Keratinocyte (primary cell): ENCODE data around the gene CNDP2. TPM values are rescaled to one million over a fixed set of nuclear protein-coding genes. Genes with fewer than 3 reads are reported as not detected.

Experiments
- DNase-seq: peaks from one replicate; pipeline ENCODE4 v3.0.0-alpha.2; 2011; ENCODE audit warnings: low read depth, missing footprints, low spot score
- FAIRE-seq: peaks from 2 replicates; lab custom pipeline; 2011; peaks lifted over from hg19 to GRCh38; lab: Jason Lieb, UNC
- H2AFZ ChIP-seq: 2 replicates; pipeline ENCODE4 v1.6.0; 2012; ENCODE audit warnings: low read length, control low read depth, inconsistent platforms; ENCODE audit not compliant: control insufficient read depth
- H3K27ac ChIP-seq: 2 replicates; pipeline ENCODE4 v1.5.1; 2011; ENCODE audit warnings: low read length; ENCODE audit not compliant: control insufficient read depth, insufficient read depth
- H3K27me3 ChIP-seq: 3 replicates; pipeline ENCODE4 v1.6.0; 2011; ENCODE audit warnings: low read length; ENCODE audit not compliant: control insufficient read depth, insufficient read depth; ENCODE audit errors: extremely low read depth
- H3K36me3 ChIP-seq, 2 experiments: 2 replicates in 1 of 2; 3 replicates in 1 of 2; pipeline ENCODE4 v1.5.1; 2011; ENCODE audit warnings: low read length in 2 of 2, mild to moderate bottlenecking in 1 of 2; ENCODE audit not compliant: control insufficient read depth in 2 of 2, insufficient read depth in 2 of 2; ENCODE audit errors: extremely low read depth in 1 of 2
- H3K4me1 ChIP-seq: 3 replicates; pipeline ENCODE4 v1.5.1; 2011; ENCODE audit warnings: low read length; ENCODE audit not compliant: control insufficient read depth, insufficient read depth; ENCODE audit errors: extremely low read depth
- H3K4me2 ChIP-seq: 3 replicates; pipeline ENCODE4 v1.6.0; 2011; ENCODE audit warnings: low read depth, low read length; ENCODE audit not compliant: control insufficient read depth, insufficient read depth; ENCODE audit errors: extremely low read depth
- H3K4me3 ChIP-seq, 3 experiments: fragments of 200-600 bp in 1 of 3; sonication (generic) in 1 of 3; 2 replicates in 2 of 3; 3 replicates in 1 of 3; pipeline ENCODE4 v1.5.1; 2011 to 2016; ENCODE audit warnings: low read length in 3 of 3, mild to moderate bottlenecking in 3 of 3, control low read depth in 2 of 3, inconsistent platforms in 1 of 3, low read depth in 1 of 3, mixed read lengths in 1 of 3, mixed run types in 1 of 3, moderate library complexity in 1 of 3; ENCODE audit not compliant: control insufficient read depth in 2 of 3, insufficient read depth in 2 of 3; ENCODE audit errors: extremely low read depth in 1 of 3
- H3K79me2 ChIP-seq: 2 replicates; pipeline ENCODE4 v1.6.0; 2012; ENCODE audit warnings: low read length; ENCODE audit not compliant: control insufficient read depth, insufficient read depth
- H3K9ac ChIP-seq: 3 replicates; pipeline ENCODE4 v1.6.0; 2011; ENCODE audit warnings: low read length; ENCODE audit not compliant: control insufficient read depth, insufficient read depth; ENCODE audit errors: extremely low read depth
- H3K9me1 ChIP-seq: 3 replicates; pipeline ENCODE4 v1.6.0; 2011; ENCODE audit warnings: low read length; ENCODE audit not compliant: control insufficient read depth, insufficient read depth; ENCODE audit errors: extremely low read depth
- H3K9me3 ChIP-seq: 2 replicates; pipeline ENCODE4 v1.5.1; 2012; ENCODE audit warnings: low read depth, low read length; ENCODE audit not compliant: control insufficient read depth
- H4K20me1 ChIP-seq: 3 replicates; pipeline ENCODE4 v1.6.0; 2011; ENCODE audit warnings: low read length; ENCODE audit not compliant: control insufficient read depth, insufficient read depth; ENCODE audit errors: extremely low read depth
- CTCF ChIP-seq, 3 experiments: IDR thresholded peaks in 1 of 3; conservative IDR thresholded peaks in 1 of 3; optimal IDR thresholded peaks in 1 of 3; 2 replicates in 2 of 3; 3 replicates in 1 of 3; pipeline versions ENCODE3 to v1.5.1; 2011; ENCODE audit warnings: low read length in 3 of 3, mild to moderate bottlenecking in 3 of 3, moderate library complexity in 2 of 3, control low read depth in 1 of 3, inconsistent platforms in 1 of 3; ENCODE audit not compliant: insufficient read depth in 2 of 3; ENCODE audit errors: extremely low read depth in 1 of 3
- EZH2 ChIP-seq: IDR thresholded peaks from one replicate; pipeline ENCODE4 v1.6.1; 2012; ENCODE audit warnings: inconsistent platforms, mild to moderate bottlenecking, low read length, moderate library complexity
- dilution Hi-C: fragments of 300-500 bp; cut with MboI; formaldehyde crosslinking; loops from one replicate; pipeline ENCODE4 v1.7.0; 2020; ENCODE audit warnings: low sequenced_read_pairs; ENCODE audit not compliant: extremely low pct_ligation_motif_present
- polyA plus RNA-seq, 5 experiments: library from polyadenylated mRNA; depleted of rRNA in 3 of 5; stranded (reverse) in 3 of 5; stranded (forward) in 1 of 5; unstranded in 1 of 5; fragments of >200 nt; gene quantifications; 1 replicate in 1 of 5; 2 replicates in 3 of 5; 3 replicates in 1 of 5; pipeline versions ENCODE4 v1.2.1 to v1.2.3, GENCODE V29; 2011 to 2012; ENCODE audit warnings: missing spikeins in 2 of 5, low read depth in 1 of 5, low replicate concordance in 1 of 5

Gene CNDP2
- polyA plus RNA-seq, 1 donor (not counting 4 experiments of a cell fraction or from before 2014, with no cell fraction given) = 126 TPM

- H3K4me3 ChIP-seq = no peak overlapping the region
- DNase-seq (no peak), FAIRE-seq (no peak)
- no peaks in the 10 kb centered on the region for H3K9me3 ChIP-seq
- H3K9ac ChIP-seq = no peak overlapping the region
- no peaks in the 10 kb centered on the region for H4K20me1 ChIP-seq
- H3K9me1 ChIP-seq = no peaks in the 10 kb centered on the region
- dilution Hi-C loops = no loop called here
- no peaks in the 10 kb centered on the region for H3K79me2 ChIP-seq
- TF ChIP-seq CTCF (optimal IDR thresholded peaks at IDR 0.05 in 1 of 3, IDR thresholded peaks at IDR 0.05 in 1 of 3, conservative IDR thresholded peaks at IDR 0.05 in 1 of 3; ENCODE audit: extremely low read depth in 1 of 3, insufficient read depth in 2 of 3, low read length in 3 of 3) (no peak), EZH2 (no peak)
- H3K4me1 ChIP-seq = no peaks in the 10 kb centered on the region
- H3K27me3 ChIP-seq = no peaks in the 10 kb centered on the region
- peaks cover 28 to 30% of the 10 kb centered on the region in 2 experiments for H3K36me3 ChIP-seq
- H2AFZ ChIP-seq = no peak overlapping the region
- H3K27ac ChIP-seq = no peak overlapping the region
- no peak overlapping the region for H3K4me2 ChIP-seq
These were observed 24.1 kb downstream of the CNDP2 start for GRCh38 chr18:74520096-74520833.

GRCh38 chr18:74521068-74521725, 25.0 kb downstream of the CNDP2 start:
- no peak for DNase-seq
- H3K9ac ChIP-seq = no peak overlapping the region
- no peaks in the 10 kb centered on the region for H3K79me2 ChIP-seq
- H3K9me1 ChIP-seq = no peaks in the 10 kb centered on the region
- H3K4me1 ChIP-seq = no peaks in the 10 kb centered on the region
- no peak for TF ChIP-seq EZH2
- no peak for TF ChIP-seq CTCF (optimal IDR thresholded peaks at IDR 0.05 in 1 of 3, IDR thresholded peaks at IDR 0.05 in 1 of 3, conservative IDR thresholded peaks at IDR 0.05 in 1 of 3; ENCODE audit: extremely low read depth in 1 of 3, insufficient read depth in 2 of 3, low read length in 3 of 3)
- H3K27me3 ChIP-seq = no peaks in the 10 kb centered on the region
- no peak overlapping the region for H2AFZ ChIP-seq
- H3K36me3 ChIP-seq = peaks cover 22 to 24% of the 10 kb centered on the region in 2 experiments
- no peak overlapping the region for H3K4me3 ChIP-seq
- dilution Hi-C loops = no loop called here
- H3K27ac ChIP-seq = no peak overlapping the region
- no peak for FAIRE-seq
- H3K9me3 ChIP-seq = no peaks in the 10 kb centered on the region
- H4K20me1 ChIP-seq = no peaks in the 10 kb centered on the region
- no peak overlapping the region for H3K4me2 ChIP-seq
